Activated T-cell treated with anti-CD3 and anti-CD28 coated beads for 1 hour (primary cell): ENCODE data around the gene RAP2A.

Source experiments
- DNase-seq: peaks from one replicate; pipeline ENCODE4 v3.0.0-alpha.2; 2020; ENCODE audit warnings: low read depth

Gene RAP2A

GRCh38 chr13:97448503-97449251 lies 14.7 kb downstream of the RAP2A start:
- no peak for DNase-seq

GRCh38 chr13:97454699-97455098 lies 20.7 kb downstream of the RAP2A start:
- DNase-seq: no peak

- DNase-seq: no peak
Observed at GRCh38 chr13:97456047-97456446, 22.1 kb downstream of the RAP2A start.

- DNase-seq: no peak
Observed at GRCh38 chr13:97459215-97459777, 25.3 kb downstream of the RAP2A start.

GRCh38 chr13:97460004-97460775 lies 26.2 kb downstream of the RAP2A start:
- no peak for DNase-seq

- DNase-seq: no peak
Observed at GRCh38 chr13:97460853-97461252, 26.9 kb downstream of the RAP2A start.

- DNase-seq: no peak
Observed at GRCh38 chr13:97464561-97464960, 30.6 kb downstream of the RAP2A start.

- no peak for DNase-seq
Observed at GRCh38 chr13:97466722-97467121, 32.8 kb downstream of the RAP2A start.

- DNase-seq: no peak
Observed at GRCh38 chr13:97468331-97468730, 34.4 kb downstream of the RAP2A start.

- no peak for DNase-seq
Observed at GRCh38 chr13:97471711-97472110, 37.7 kb downstream of the RAP2A start.

GRCh38 chr13:97474349-97474980 lies 40.5 kb downstream of the RAP2A start:
- DNase-seq: no peak

- no peak for DNase-seq
Observed at GRCh38 chr13:97475011-97475410, 41.0 kb downstream of the RAP2A start.

- DNase-seq: no peak
Observed at GRCh38 chr13:97477844-97478243, 43.9 kb downstream of the RAP2A start.

- DNase-seq: no peak
Observed at GRCh38 chr13:97478247-97478646, 44.3 kb downstream of the RAP2A start.

- DNase-seq: no peak
Observed at GRCh38 chr13:97483465-97483864, 49.5 kb downstream of the RAP2A start.

GRCh38 chr13:97484301-97484700 lies 50.3 kb downstream of the RAP2A start:
- DNase-seq: no peak

GRCh38 chr13:97485320-97485719 lies 51.4 kb downstream of the RAP2A start:
- DNase-seq: no peak

- no peak for DNase-seq
Observed at GRCh38 chr13:97490702-97491307, 56.8 kb downstream of the RAP2A start.

GRCh38 chr13:97491452-97491851 lies 57.5 kb downstream of the RAP2A start:
- DNase-seq: no peak

GRCh38 chr13:97492257-97492656 lies 58.3 kb downstream of the RAP2A start:
- no peak for DNase-seq

GRCh38 chr13:97492684-97493371 lies 58.9 kb downstream of the RAP2A start:
- no peak for DNase-seq

- no peak for DNase-seq
Observed at GRCh38 chr13:97493456-97493855, 59.5 kb downstream of the RAP2A start.
